GM18861 (cell line): ENCODE results near the gene PIGW.
A peak's percentile ranks its signal among the peaks of the same experiment; 100 is the strongest.
"Not testable (repeated sequence)": the region's sequence is repeated elsewhere in the genome, so short reads cannot be mapped to it uniquely, and the experiment has no call there.

ENCODE experiments used
- ATAC-seq: cut with Tn5 transposase; IDR thresholded peaks from one replicate; pipeline ENCODE4 v1.9.1; 2021; ENCODE audit not compliant: unreplicated experiment

The PIGW gene

DNA sequence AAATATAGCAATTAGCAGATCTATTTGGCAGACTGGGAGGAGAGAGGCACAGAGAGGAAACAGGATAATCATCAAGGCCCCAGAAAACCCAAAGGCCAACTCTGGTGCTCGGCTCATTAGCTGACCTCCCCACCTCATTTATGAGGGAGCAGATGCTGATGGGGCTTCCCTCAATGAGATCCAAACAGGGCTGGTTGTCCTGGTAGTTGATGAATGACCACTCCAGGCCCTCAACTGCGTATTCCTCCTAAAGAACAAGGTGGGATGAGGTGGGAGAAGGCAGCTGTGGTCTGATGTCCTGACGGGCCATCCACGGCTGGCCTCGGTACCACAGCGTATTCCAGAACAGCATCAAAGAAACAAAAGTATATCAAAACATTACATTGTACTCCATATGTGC is 27.5 kb upstream of the PIGW start:
- no peak for ATAC-seq

DNA sequence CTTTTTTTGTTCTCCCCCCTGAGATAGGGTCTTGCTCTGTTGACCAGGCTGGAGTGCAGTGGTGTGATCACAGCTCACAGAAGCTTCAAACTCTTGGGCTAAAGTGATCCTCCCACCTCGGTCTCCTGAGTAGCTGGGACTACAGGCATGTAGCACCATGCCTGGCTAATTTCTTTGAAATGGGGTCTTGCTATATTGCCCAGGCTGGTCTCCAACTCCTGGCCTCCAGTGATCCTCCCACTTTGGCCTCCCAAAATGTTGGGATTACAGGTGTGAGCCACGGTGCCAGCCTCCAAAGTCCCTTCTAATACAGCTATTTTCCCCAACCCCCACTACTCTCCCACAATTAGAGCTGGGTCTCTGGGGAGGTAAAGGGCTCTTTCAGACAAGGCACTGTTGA is 26.3 kb upstream of the PIGW start:
- ATAC-seq, result not testable (repeated sequence)

DNA sequence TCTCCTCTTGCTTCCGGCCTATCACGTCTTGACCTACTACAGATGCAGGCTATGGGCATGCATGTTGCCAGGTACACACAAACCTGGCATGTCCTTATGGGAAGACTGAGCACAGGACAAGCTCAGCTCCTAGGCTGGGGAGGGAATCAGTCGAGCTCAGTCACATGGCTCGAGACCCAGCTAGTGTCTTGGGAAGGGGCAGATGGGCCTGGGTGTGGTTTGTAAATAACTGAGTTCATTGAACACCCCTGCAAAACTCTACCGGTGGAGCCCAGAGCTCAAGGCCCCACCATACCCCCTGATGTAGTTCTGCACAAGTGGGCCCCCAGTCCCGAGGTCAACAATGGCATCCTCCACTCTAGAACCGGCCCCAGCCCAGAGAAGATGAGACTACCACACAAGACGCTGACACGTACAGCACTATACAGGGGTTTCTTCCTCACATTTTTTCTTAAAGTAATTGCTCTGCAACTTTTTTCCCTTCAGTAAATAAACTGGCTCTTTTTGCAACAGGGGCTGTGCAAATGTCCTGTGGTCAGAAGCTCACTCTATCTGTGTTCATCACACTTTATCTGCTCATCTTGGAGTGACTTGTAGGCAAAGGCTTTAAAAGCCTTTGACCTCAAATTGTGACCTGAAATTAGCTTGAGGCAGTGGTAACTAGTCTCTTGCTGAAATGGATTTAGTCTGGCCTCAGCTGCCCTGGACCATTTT is 25.4 kb upstream of the PIGW start:
- ATAC-seq, result no peak

DNA sequence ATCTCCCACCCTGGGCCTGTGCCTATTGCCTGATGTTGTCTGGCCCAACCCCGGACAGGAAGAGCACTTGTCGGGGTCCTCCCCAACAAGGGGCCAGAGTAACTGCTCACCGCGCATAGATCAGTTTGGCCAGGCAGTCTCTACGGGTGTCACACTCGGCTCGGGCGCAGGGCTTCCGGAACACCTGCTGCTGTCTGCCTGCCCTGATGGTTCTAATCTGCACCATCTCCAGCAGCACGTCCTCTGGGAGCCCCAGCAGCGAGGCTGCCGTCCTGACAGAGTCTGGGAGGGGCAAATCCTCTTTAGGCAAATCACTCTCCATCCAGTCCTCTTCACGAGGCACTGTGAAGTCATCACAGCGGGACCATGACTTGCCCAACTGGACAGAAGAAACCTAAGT is 24.2 kb upstream of the PIGW start:
- no peak for ATAC-seq

DNA sequence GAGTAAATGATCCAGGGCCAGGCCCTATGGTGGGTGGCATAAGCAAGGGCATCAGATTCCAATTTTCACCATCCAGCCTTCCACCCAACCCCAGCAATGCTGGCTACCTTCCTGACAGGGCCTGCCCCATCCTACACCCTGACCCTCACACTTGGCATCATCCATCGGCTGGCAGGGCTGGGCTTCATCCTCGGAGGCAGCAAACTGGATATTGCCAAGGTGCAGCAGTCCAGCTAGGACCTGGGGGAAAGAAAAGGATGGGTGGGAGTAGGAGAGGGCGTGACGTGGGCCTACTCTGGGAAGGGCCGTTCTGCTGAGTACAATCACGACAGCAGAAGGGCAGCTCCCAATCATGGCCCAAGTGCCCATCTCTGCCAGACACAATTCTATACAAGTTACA is 23.6 kb upstream of the PIGW start:
- no peak for ATAC-seq

DNA sequence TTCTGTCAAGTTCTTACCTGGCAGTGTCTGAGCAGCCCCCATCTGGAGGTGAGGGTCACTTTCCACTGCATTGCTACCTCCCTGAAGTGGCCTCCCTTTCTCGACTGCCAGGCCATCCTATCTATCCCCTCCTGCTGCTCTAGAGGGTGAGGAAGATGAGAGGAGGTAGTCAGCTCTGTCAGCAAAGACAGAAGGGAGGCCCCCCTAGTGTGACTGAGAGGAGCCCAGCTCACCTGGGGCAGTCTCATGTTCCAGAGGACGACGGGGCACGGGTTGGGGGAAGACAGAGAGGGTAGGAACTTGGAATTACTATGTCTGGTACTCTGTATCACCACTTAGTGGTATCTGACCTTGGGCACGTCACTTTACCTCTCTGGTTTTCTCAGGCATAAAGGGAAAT is 22.1 kb upstream of the PIGW start:
- no peak for ATAC-seq

DNA sequence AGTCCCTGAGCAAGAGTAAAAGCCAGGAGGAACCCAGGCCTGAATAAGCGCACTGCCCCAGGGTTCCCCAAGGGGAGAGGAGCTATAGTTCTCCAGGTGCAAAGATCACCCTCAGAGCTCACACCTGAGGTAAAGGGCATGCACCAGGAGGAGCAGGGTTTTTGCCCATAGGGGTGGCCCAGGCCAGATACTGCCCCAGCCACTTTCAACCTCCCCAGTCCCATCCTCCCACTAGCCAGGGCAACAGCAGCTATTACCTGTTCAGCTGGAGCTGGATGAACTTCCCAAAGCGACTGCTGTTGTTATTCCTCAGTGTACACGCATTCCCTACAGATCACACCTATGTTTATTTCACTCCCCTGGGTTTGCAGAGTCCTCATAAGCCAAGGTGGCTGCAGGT is 19.9 kb upstream of the PIGW start:
- no peak for ATAC-seq

DNA sequence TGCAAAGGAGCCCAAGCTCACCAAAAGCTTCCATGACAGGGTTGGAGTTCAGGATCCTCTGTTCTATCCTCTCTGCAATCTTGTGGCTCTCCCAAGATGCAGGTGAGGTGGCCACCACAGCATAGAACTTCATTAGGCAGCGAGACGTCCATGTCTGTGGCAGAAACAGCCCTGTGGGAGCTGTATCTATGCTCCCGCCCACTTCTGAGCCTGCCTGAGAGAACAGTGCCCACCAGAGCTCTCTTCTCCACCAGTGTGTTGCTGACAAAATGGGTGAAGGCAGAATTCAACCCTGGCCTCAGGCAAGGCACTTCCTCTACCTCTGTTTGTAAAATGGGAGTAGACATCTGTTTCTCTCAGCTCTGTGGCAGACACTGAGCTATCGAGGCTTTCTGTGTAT is 18.9 kb upstream of the PIGW start:
- no peak for ATAC-seq

DNA sequence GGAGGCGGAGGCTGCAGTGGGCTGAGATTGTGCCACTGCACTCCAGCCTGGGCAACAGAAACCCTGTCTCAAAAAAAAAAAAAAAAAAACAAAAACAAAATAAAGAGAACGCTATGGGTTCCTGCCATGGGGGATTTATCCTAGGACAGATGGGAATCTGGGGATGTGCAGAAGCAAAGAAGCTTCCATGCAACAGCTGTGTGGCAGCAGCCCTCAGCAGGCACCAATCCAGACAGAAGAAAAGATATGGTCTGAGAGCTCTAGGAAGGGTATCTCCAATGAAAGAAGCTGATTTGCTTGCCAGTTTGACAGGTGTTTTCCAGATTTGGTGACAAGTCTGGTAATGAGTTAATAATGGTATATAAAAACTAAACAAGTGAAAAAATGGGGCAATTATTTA is 11.7 kb upstream of the PIGW start:
- ATAC-seq, result no peak

DNA sequence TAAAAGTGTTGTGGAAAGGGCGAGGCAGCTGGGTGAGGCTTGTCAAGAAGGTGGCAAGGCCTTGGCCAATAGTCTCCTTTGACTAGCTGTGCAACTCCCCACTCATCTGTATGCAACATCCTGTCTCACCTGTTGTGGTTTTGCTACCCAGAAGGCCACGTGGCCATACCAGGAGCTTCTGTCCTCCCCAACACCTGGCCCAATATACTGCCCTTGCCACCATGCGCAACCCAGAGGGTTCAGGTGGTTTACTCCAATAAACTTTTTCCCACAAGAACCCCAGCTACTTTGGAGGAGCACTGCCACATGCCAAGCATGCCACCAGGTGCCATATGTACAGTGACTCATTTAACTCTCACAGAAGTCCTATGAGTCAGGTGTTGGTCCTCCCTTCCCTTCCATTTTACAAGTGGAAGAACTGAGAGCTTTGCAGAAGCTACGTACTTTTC is 10.3 kb upstream of the PIGW start:
- no peak for ATAC-seq

DNA sequence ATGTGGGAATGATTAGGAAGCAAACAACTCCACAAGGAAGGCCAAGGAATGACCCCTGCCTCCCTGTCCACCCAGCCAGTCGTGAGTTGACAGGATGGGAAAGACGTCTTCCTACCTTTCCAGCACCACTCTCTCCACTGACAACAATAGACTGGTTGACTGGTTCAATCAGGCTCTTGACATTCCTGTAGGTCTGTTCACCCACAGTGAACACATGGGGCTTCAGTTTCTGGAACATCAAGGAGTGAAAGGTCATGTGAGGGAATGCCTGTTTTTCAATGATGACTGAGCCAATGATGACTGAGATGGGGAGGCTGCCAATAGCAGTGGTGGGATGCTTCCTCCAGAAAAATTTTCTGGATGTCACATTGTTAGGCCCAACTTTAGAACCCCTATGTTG is 9.7 kb upstream of the PIGW start:
- ATAC-seq, result no peak

DNA sequence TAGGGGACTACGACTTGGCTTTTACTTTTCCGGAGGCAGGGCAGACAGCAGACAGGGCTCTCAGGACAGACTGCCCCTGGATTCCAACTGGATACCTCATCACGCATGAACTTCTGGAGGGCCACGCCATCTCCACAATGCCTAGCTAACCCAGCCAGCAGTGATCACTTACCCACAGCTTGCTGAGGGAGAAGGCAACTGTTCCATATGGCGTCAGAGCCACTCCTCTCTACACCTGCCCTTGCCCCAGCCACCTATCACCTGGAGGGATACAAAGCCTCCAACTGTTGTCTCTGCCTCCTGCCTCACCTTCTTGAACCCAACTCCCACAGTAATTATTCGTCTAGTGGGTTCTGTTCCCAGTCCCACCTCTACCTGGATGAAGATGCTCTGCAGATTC is 8.9 kb upstream of the PIGW start:
- ATAC-seq, result no peak

DNA sequence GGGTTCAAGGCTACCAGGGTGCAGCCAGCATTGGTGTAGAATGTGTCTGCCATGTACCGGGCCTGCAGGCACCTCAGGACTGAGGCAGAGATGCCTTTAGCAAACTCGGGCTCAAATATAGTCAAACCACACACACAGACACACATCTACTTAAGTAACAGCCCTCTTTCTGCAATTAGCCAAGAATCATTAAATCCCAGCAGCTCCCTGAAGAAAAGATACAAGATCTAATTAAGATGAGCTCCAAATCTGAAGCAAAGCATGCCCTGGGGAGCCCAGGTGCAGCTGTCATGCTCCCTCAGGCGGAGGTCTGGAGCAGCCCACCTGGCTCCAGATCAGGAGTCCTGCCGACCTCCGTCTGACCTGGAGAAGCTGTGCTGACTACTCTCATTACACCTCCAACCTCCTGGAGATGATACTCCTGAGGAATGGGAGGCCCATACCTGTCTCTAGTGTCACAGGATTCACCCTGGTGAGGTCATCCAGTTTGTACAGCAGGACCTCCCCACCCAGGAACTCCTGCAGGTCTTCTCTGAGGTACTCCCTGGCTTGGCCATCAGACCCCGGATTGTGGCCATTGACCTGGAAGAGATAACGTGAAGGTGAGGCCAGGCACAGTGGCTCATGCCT is 7.1 kb upstream of the PIGW start:
- ATAC-seq, result no peak

DNA sequence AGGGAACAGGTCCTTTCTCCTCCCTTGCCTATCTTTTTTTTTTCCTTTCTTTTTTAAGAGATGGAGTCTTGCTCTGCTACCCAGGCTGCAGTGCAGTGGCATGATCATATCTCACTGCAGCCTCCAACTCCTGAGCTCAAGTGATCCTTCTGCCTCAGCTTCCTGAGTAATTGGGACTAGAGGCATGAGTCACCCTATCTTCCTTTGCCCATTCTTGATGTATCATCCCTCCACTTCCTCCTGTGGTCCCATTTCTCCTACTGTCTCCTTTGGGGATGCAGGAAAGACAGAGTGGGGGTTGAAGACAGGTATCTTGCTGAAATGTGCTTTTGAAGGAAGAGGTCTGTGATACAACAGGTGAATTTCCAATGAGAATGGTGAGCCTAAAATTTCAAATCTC is 5.7 kb upstream of the PIGW start:
- ATAC-seq, result no peak

DNA sequence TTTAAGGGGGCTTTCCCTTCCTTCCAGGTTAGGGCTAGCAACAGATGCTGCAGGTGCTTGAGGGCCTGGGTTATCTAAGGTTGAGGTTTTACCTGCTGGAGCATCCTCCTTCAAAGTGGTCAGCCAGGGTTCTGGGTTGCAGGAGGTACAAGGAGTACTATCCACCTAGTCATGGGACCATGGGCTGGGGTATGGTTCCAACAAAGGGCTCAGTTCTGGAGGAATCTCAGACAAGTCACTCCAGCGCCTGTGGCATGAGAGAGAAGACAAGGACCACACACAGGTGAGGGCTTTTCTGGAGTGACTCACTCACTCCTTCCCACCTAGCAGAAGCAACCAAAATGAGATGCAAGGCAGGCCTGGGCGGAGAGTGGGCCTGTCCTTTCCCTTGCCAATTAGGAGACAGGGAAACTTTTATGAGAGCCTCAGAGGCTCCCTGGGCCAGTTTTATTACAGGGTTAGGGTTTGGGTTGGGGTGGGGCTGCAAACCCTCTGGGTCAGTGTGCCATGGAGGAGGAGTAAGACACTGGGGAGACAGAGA is 2.3 kb upstream of the PIGW start:
- ATAC-seq, result no peak

DNA sequence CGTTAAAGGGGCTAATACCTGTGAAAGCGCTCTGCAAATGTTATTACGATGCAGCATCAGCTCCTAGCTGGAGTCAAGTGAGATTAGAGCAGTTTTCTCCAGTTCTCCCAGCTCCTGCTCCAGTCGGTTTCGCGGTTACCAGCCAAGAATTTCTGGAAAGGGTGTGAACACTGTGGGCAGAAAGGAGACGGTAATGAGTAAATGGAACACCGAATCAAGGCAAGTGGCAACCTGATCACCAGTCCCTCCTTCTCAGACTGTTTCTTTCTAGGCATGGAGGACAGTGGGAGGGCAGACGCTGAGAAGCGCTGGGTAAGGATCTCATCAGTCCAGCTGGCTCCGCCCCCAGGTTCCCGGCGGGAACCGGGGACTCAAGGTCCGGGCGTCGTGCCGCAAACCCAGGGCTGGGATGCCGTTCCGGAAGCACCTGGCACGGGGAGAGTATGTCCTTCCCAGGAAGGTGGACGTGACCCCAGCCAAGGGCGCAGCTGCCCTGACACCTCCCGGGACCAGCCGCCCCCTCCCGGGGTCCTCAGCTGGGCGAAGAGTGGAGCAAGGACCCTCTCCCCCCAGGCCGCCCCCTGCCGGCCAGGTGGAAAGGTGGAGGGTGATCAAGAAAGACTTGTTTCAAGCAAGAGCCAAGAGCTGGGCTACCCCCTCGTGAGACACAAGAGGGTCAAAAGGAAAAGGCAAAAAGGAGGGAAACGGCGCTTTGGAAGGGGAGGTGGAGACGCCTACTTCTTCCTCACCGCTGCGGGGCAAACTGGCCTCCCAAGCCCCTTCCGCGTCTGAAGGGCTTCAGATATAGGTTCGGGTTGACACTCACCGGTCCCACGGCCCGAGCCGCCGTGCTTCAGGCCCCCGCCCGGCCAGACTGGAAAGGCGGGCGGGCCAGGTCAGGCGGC is 600 bp upstream of the PIGW start:
- ATAC-seq, result peak; percentile 18

DNA sequence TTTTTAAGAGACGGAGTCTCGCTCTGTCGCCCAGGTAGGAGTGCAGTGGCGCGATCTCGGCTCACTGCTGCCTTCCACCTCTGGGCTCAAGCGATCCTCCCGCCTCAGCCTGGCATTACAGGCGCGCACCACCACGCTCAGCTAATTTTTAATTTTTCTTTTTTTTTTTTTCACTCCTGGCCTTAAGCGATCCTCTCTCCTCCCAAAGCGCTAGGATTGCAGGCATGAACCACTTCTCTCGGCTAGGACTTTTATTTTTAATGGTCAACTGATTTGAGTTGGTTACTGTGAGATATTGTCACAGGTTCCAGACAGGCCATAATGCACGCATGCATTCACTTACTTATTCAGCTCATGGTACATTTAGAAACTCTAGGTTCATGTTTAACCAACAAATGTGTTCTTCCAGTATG is 888 bp downstream of the PIGW start:
- no peak for ATAC-seq

DNA sequence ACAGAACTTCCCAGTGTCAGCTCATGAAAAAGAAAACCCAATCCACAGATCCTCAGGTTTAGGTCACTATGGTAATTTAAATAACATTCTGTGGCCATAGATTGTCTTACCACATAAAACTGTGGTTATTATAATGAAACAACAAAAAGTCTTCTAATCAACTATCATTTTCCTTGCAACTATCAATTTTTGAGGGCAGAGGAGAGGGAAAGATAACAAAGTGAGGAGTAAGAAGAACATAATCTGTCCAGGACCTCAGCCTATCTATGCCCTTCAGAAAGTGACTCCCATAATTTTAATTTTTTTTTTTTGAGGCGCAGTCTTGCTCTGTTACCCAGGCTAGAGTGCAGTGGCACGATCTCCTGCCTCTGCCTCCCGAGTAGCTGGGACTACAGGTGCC is 5.9 kb downstream of the PIGW start:
- no peak for ATAC-seq

DNA sequence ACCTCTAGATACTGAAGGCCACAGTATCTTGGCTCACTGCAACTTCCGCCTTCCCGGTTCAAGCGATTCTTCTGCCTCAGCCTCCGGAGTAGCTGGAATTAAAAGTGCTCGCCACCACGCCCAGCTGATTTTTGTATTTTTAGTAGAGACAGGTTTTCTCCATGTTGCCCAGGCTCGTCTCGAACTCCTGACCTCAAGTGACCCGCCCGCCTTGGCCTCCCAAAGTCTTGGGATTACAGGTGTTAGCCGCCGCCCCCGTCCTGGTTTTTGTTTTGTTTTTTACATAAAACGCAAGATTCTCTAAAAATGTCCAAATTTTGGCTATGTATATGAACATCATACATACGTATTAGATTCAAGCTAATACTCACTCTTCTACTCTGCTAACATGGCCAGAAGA is 8.0 kb downstream of the PIGW start:
- ATAC-seq, result no peak

DNA sequence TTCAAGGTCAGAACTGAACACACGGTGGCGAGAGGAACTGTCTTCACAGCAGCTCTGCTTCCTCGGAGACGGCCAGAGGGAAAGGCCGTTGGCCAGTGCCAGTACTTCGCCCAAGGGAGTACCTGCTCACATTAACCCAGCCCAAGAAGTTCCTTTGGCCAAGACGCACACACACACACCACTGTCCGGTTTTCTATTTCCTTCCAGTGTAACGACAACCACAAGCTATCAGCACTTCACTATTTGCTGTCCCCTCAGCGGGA is 9.2 kb downstream of the PIGW start:
- no peak for ATAC-seq

DNA sequence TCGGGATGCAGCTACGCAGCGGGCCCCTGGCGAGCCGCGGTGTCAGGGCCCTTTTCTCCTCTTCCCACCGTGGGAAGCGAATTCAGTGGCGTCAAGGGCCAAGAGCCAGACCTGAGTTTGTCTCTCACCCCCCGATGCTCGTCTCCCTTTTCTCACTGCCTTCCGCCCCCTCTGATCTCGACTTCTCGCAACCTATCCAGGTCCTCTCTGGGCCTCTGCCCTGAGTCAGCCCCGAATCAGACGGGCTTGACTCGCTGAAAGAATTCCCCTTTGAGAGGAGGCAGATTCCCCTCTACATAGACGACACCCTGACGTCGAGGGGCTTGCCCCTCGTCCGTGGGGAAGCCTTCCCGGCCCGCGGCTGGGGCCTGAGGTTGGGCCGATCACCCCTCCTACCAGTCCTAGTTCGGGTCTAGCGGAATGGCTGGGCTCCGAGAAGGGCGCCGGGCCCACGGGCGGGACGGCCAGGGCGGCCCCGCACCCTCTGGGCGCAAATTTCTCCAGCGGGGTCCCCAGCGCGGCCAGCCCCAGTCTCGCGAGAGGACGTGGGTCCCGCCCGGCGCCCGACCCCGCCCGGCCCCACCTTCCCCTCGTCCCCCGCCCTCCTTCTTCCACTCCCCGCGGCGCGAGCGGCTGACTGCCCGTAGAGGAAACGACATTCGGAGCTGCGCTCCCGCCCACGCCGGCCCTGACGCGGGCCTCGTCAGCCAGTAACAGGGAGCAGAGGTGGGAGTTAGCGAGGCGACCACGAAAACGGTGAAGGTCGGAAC is 9.7 kb downstream of the PIGW start, which contains the start of gene GGNBP2:
GGNBP2 (plus strand) TSS at position 613 of the 770 bp plus-strand sequence. CDS start 806 bp downstream, outside the sequence.
- ATAC-seq, result peak; percentile 42
